ENCODE data around the gene RPL35A. TPM values are rescaled to one million over a fixed set of nuclear protein-coding genes. Genes with fewer than 3 reads are reported as not detected.
A peak's percentile ranks its signal among the peaks of the same experiment; 100 is the strongest.
"Not testable (repeated sequence)": the region's sequence is repeated elsewhere in the genome, so short reads cannot be mapped to it uniquely, and the experiment has no call there.

RPL35A gene
- total RNA-seq (2014; rRNA removed; shearing (Covaris generic)) = 909 and 971 TPM in 2 replicates

GRCh38 chr3:197949778-197950676 is at the start of gene RPL35A:
Gene RPL35A (plus strand): TSS chr3:197950190. CDS start chr3:197950968, 778 bp downstream.
- peak; percentile 74 for DNase-seq
- Histone ChIP-seq H3K36me3 (replicated peaks; ENCODE audit: control insufficient read depth, insufficient read depth, low read length) (peaks cover 33% of the 10 kb centered on the region), H3K4me3 (ENCODE audit: insufficient read depth, low read depth, low read length) (peak within 1 kb of the TSS; percentile 85), H3K27me3 (ENCODE audit: control insufficient read depth, insufficient read depth, low read length) (no peaks in the 10 kb centered on the region)

- no peak overlapping the region for H3K4me3 ChIP-seq (ENCODE audit: insufficient read depth, low read depth, low read length)
- H3K27me3 ChIP-seq (ENCODE audit: control insufficient read depth, insufficient read depth, low read length) = no peaks in the 10 kb centered on the region
- DNase-seq = no peak
- H3K36me3 ChIP-seq (replicated peaks; ENCODE audit: control insufficient read depth, insufficient read depth, low read length) = no peaks in the 10 kb centered on the region
Observed at GRCh38 chr3:197901626-197902025, 48.4 kb upstream of the RPL35A start.

GRCh38 chr3:197906023-197906849 is 43.8 kb upstream of the RPL35A start:
- no peaks in the 10 kb centered on the region for H3K36me3 ChIP-seq (replicated peaks; ENCODE audit: control insufficient read depth, insufficient read depth, low read length)
- no peak overlapping the region for H3K4me3 ChIP-seq (ENCODE audit: insufficient read depth, low read depth, low read length)
- DNase-seq = peak; percentile 78
- H3K27me3 ChIP-seq (ENCODE audit: control insufficient read depth, insufficient read depth, low read length) = no peaks in the 10 kb centered on the region

- H3K36me3 ChIP-seq (replicated peaks; ENCODE audit: control insufficient read depth, insufficient read depth, low read length) = no peaks in the 10 kb centered on the region
- DNase-seq = no peak
Observed at GRCh38 chr3:197906850-197907187, 43.2 kb upstream of the RPL35A start.

GRCh38 chr3:197907196-197907595 is 42.8 kb upstream of the RPL35A start:
- H3K4me3 ChIP-seq (ENCODE audit: insufficient read depth, low read depth, low read length) = no peak overlapping the region
- no peaks in the 10 kb centered on the region for H3K36me3 ChIP-seq (replicated peaks; ENCODE audit: control insufficient read depth, insufficient read depth, low read length)
- no peaks in the 10 kb centered on the region for H3K27me3 ChIP-seq (ENCODE audit: control insufficient read depth, insufficient read depth, low read length)
- DNase-seq = no peak

More at GRCh38 chr3:197906850-197907187, 43.2 kb upstream of the RPL35A start:
- H3K27me3 ChIP-seq (ENCODE audit: control insufficient read depth, insufficient read depth, low read length) = no peaks in the 10 kb centered on the region
- no peak overlapping the region for H3K4me3 ChIP-seq (ENCODE audit: insufficient read depth, low read depth, low read length)

- H3K36me3 ChIP-seq (replicated peaks; ENCODE audit: control insufficient read depth, insufficient read depth, low read length); DNase-seq; H3K27me3 ChIP-seq (ENCODE audit: control insufficient read depth, insufficient read depth, low read length); H3K4me3 ChIP-seq (ENCODE audit: insufficient read depth, low read depth, low read length): not testable (repeated sequence)
Observed at GRCh38 chr3:197908550-197908949, 41.4 kb upstream of the RPL35A start.

- no peak overlapping the region for H3K4me3 ChIP-seq (ENCODE audit: insufficient read depth, low read depth, low read length)
Observed at GRCh38 chr3:197908957-197909701, 40.9 kb upstream of the RPL35A start.

GRCh38 chr3:197912741-197913476 is 37.1 kb upstream of the RPL35A start:
- no peaks in the 10 kb centered on the region for H3K27me3 ChIP-seq (ENCODE audit: control insufficient read depth, insufficient read depth, low read length)
- no peak for DNase-seq
- no peak overlapping the region for H3K4me3 ChIP-seq (ENCODE audit: insufficient read depth, low read depth, low read length)
- H3K36me3 ChIP-seq (replicated peaks; ENCODE audit: control insufficient read depth, insufficient read depth, low read length) = no peaks in the 10 kb centered on the region

More at GRCh38 chr3:197908957-197909701, 40.9 kb upstream of the RPL35A start:
- Histone ChIP-seq H3K27me3 (ENCODE audit: control insufficient read depth, insufficient read depth, low read length) (no peaks in the 10 kb centered on the region), H3K36me3 (replicated peaks; ENCODE audit: control insufficient read depth, insufficient read depth, low read length) (no peaks in the 10 kb centered on the region)
- DNase-seq = no peak

GRCh38 chr3:197913641-197914380 is 36.2 kb upstream of the RPL35A start:
- DNase-seq = no peak
- H3K36me3 ChIP-seq (replicated peaks; ENCODE audit: control insufficient read depth, insufficient read depth, low read length) = no peaks in the 10 kb centered on the region
- H3K27me3 ChIP-seq (ENCODE audit: control insufficient read depth, insufficient read depth, low read length) = no peaks in the 10 kb centered on the region
- H3K4me3 ChIP-seq (ENCODE audit: insufficient read depth, low read depth, low read length) = no peak overlapping the region

- not testable (repeated sequence) for DNase-seq; H3K4me3 ChIP-seq (ENCODE audit: insufficient read depth, low read depth, low read length); H3K27me3 ChIP-seq (ENCODE audit: control insufficient read depth, insufficient read depth, low read length)
Observed at GRCh38 chr3:197921429-197922275, 28.3 kb upstream of the RPL35A start.

GRCh38 chr3:197926418-197926817 is 23.6 kb upstream of the RPL35A start:
- Histone ChIP-seq H3K27me3 (ENCODE audit: control insufficient read depth, insufficient read depth, low read length) (no peaks in the 10 kb centered on the region), H3K36me3 (replicated peaks; ENCODE audit: control insufficient read depth, insufficient read depth, low read length) (no peaks in the 10 kb centered on the region), H3K4me3 (ENCODE audit: insufficient read depth, low read depth, low read length) (no peak overlapping the region)
- peak; percentile 46 for DNase-seq

More at GRCh38 chr3:197921429-197922275, 28.3 kb upstream of the RPL35A start:
- H3K36me3 ChIP-seq (replicated peaks; ENCODE audit: control insufficient read depth, insufficient read depth, low read length) = not testable (repeated sequence)

GRCh38 chr3:197927578-197927977 is 22.4 kb upstream of the RPL35A start:
- not testable (repeated sequence) for H3K36me3 ChIP-seq (replicated peaks; ENCODE audit: control insufficient read depth, insufficient read depth, low read length); H3K27me3 ChIP-seq (ENCODE audit: control insufficient read depth, insufficient read depth, low read length); H3K4me3 ChIP-seq (ENCODE audit: insufficient read depth, low read depth, low read length); DNase-seq

Measured in H7 (cell line).